ENCODE results near the gene VSTM2L. TPM values are rescaled to one million over a fixed set of nuclear protein-coding genes. Genes with fewer than 3 reads are reported as not detected.

VSTM2L gene
- polyA plus RNA-seq, 1 of the 3 experiments (the other 2 are of a cell fraction) = 5.1 TPM

- TF ChIP-seq CTCF (IDR thresholded peaks at IDR 0.05) (no peak), CHD2 (IDR thresholded peaks at IDR 0.05; ENCODE audit: low read length, partially characterized antibody) (no peak), POLR2AphosphoS5 (IDR thresholded peaks at IDR 0.05; ENCODE audit: low read depth, low read length) (no peak), TEAD4 (IDR thresholded peaks at IDR 0.05; ENCODE audit: borderline replicate concordance, insufficient read depth) (no peak), PBX3 (IDR thresholded peaks at IDR 0.05) (no peak), GATA2 (CRISPR knock-in tag; IDR thresholded peaks at IDR 0.05) (no peak), MEF2A (IDR thresholded peaks at IDR 0.05; ENCODE audit: borderline replicate concordance, low read depth) (no peak), FOXM1 (IDR thresholded peaks at IDR 0.05; ENCODE audit: low read depth) (no peak), USF1 (IDR thresholded peaks at IDR 0.05; ENCODE audit: borderline replicate concordance, low read depth) (no peak), TAF1 (IDR thresholded peaks at IDR 0.05; ENCODE audit: borderline replicate concordance, low read depth, low read length) (no peak)
Observed at GRCh38 chr20:37877832-37878772, 24.8 kb upstream of the VSTM2L start (continued).

- no peaks in the 10 kb centered on the region for H3K9me3 ChIP-seq
- POLR2A ChIA-PET = no interaction called here
- no peak overlapping the region for H2AFZ ChIP-seq (ENCODE audit: low read depth)
- no peak overlapping the region for H3K4me3 ChIP-seq (ENCODE audit: low read depth in 2 of 2, low read length in 1 of 2)
- CTCF ChIA-PET = interaction anchor here (1.5 to 2.4 kb wide), 2 partner anchors 68 to 314 kb away, joined by 4 to 7 read pairs; no protein-coding TSS in a partner anchor
- H3K79me2 ChIP-seq (ENCODE audit: insufficient read depth) = no peaks in the 10 kb centered on the region
- TF ChIP-seq USF1 (IDR thresholded peaks at IDR 0.05; ENCODE audit: borderline replicate concordance, low read depth) (no peak), TAF1 (IDR thresholded peaks at IDR 0.05; ENCODE audit: borderline replicate concordance, low read depth, low read length) (no peak), GABPA (IDR thresholded peaks at IDR 0.05; ENCODE audit: low read depth) (no peak)
- no peaks in the 10 kb centered on the region for H3K9me2 ChIP-seq
- peaks cover 0 to 3% of the 10 kb centered on the region in 2 experiments for H3K36me3 ChIP-seq (replicated peaks in 1 of 2; ENCODE audit: control insufficient read depth in 1 of 2, insufficient read depth in 2 of 2, low read length in 1 of 2)
- DNase-seq = no peak
- H3K4me2 ChIP-seq = no peak overlapping the region
- no peaks in the 10 kb centered on the region for H3F3A ChIP-seq (replicated peaks; ENCODE audit: insufficient read depth)
- no peak overlapping the region for H3K27ac ChIP-seq (ENCODE audit: low read depth in 2 of 2, low read length in 1 of 2)
- H4K20me1 ChIP-seq (ENCODE audit: insufficient read depth) = no peaks in the 10 kb centered on the region
- no peak overlapping the region for H3K9ac ChIP-seq
- peaks cover 0 to 42% of the 10 kb centered on the region in 2 experiments; a peak in 2 of 4 replicates for H3K4me1 ChIP-seq (ENCODE audit: control insufficient read depth in 1 of 2, insufficient read depth in 2 of 2, low read depth in 1 of 2, low read length in 1 of 2)
- 80% methylated on average over 11 of the region's 12 CpGs for WGBS (ENCODE audit: low lambda C conversion rate)
- no peaks in the 10 kb centered on the region for H3K27me3 ChIP-seq (ENCODE audit: insufficient read depth)
Observed at GRCh38 chr20:37878835-37879599, 23.9 kb upstream of the VSTM2L start.

All from SK-N-SH (cell line).